ES-I3 (cell line): Measurements from ENCODE around the gene TMEM98.
"Not testable (repeated sequence)": the region's sequence is repeated elsewhere in the genome, so short reads cannot be mapped to it uniquely, and the experiment has no call there.

Experiments used
- H3K36me3 ChIP-seq: 2 replicates; pipeline ENCODE4 v1.6.1; 2013; ENCODE audit warnings: mild to moderate bottlenecking, low read length, control low read depth, moderate library complexity; ENCODE audit not compliant: insufficient read depth
- H3K4me1 ChIP-seq: 2 replicates; pipeline ENCODE4 v1.6.1; 2013; ENCODE audit warnings: mild to moderate bottlenecking, control low read depth, low read length; ENCODE audit not compliant: insufficient read depth
- H3K9ac ChIP-seq: 2 replicates; pipeline ENCODE4 v1.6.1; 2013; ENCODE audit warnings: low read depth, mild to moderate bottlenecking, low read length, moderate library complexity
- H3K9me3 ChIP-seq: 2 replicates; pipeline ENCODE4 v1.6.1; 2013; ENCODE audit warnings: mild to moderate bottlenecking, low read length, moderate library complexity; ENCODE audit not compliant: control insufficient read depth, insufficient read depth

The TMEM98 gene

GRCh38 chr17:32927724-32928585 is at the start of gene TMEM98:
Gene TMEM98, plus strand, starts transcription at chr17:32928153. Its CDS starts 3,376 bp downstream, at chr17:32931529.
- Histone ChIP-seq H3K36me3 (no peaks in the 10 kb centered on the region), H3K9ac (peak within 1 kb of the TSS; percentile 92), H3K9me3 (no peaks in the 10 kb centered on the region; the same call in 1 of the 2 replicates), H3K4me1 (peaks cover 16% of the 10 kb centered on the region)

GRCh38 chr17:32878211-32878610 is 49.7 kb upstream of the TMEM98 start:
- H3K9ac ChIP-seq, result no peak overlapping the region
- no peaks in the 10 kb centered on the region for H3K9me3 ChIP-seq
- no peaks in the 10 kb centered on the region for H3K36me3 ChIP-seq
- H3K4me1 ChIP-seq, result no peaks in the 10 kb centered on the region

GRCh38 chr17:32879134-32879533 is 48.8 kb upstream of the TMEM98 start:
- Histone ChIP-seq H3K9me3 (no peaks in the 10 kb centered on the region), H3K9ac (no peak overlapping the region), H3K4me1 (no peaks in the 10 kb centered on the region), H3K36me3 (no peaks in the 10 kb centered on the region)

DNA sequence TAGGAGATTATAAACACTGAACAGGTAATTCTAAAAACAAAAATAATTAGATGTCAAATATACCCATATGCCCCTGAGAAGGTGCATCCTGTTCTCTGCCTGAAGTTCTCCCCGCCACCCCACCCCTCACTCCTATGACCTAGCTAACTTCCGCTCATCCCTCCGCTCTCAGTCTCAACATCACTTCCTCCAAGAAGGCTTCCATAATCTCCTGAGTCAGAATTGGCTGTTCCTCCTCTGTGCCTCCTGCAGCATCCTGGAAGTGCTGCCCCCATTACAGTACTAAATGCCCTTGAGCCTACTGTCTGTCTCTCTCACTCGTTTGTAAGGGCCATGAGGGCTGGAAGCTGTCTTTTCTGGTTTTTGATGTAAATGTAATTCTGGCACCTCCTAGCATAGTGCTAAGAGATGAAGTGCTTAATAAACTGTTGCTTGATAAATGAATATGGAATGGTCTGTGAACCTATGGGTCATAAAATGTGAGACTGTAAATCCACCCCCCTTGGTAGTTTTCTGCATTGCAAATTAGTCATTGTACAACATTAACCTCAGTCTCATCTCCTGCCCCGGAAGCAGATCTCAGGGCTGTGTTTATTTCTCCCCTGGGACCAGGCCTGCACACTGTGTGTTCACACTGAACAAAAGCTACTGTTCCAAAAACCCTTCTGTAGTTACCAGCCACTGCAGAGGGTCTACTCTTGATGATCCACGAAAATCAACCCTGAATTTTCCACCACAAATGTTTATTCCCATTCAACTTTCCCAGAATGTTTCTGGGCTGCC is 47.1 kb upstream of the TMEM98 start:
- no peaks in the 10 kb centered on the region for H3K36me3 ChIP-seq
- no peak overlapping the region for H3K9ac ChIP-seq
- H3K9me3 ChIP-seq, result no peaks in the 10 kb centered on the region
- H3K4me1 ChIP-seq, result no peaks in the 10 kb centered on the region

DNA sequence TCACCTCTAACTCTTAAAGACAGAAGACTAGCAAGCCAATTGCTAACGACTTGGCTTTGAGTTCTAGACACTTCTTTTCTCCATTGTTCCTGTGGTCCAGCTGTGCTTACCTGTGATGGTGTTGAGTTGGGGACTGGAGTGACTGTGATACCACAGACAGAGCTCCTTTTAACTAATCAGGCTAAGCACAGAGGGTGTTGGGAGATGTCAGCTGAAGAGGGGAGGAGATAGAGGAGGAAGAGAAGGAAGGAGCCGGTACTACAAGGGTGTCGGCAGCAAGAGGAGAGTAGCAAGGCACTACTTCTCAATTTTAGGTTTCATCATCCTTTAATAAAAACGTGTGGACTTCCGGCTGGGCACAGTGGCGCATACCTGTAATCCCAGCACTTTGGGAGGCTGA is 45.9 kb upstream of the TMEM98 start:
- Histone ChIP-seq H3K4me1 (no peaks in the 10 kb centered on the region), H3K36me3 (no peaks in the 10 kb centered on the region), H3K9ac (no peak overlapping the region), H3K9me3 (no peaks in the 10 kb centered on the region; the same call in 1 of the 2 replicates)

- Histone ChIP-seq H3K4me1 (no peaks in the 10 kb centered on the region), H3K36me3 (no peaks in the 10 kb centered on the region), H3K9me3 (no peaks in the 10 kb centered on the region; the same call in 1 of the 2 replicates), H3K9ac (no peak overlapping the region)
Measured at GRCh38 chr17:32882734-32883133, 45.2 kb upstream of the TMEM98 start.

GRCh38 chr17:32886951-32887350 is 41.0 kb upstream of the TMEM98 start:
- H3K9me3 ChIP-seq, H3K4me1 ChIP-seq, H3K36me3 ChIP-seq: not testable (repeated sequence)
- peak overlapping the region; percentile 39 for H3K9ac ChIP-seq

DNA sequence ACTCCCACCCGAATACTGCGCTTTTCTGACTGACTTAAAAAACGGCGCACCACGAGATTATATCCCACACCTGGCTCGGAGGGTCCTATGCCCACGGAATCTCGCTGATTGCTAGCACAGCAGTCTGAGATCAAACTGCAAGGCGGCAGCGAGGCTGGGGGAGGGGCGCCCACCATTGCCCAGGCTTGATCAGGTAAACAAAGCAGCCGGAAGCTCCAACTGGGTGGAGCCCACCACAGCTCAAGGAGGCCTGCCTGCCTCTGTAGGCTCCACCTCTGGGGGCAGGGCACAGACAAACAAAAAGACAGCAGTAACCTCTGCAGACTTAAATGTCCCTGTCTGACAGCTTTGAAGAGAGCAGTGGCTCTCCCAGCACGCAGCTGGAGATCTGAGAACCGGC is 40.5 kb upstream of the TMEM98 start:
- not testable (repeated sequence) for H3K4me1 ChIP-seq, H3K9me3 ChIP-seq, H3K9ac ChIP-seq, H3K36me3 ChIP-seq

GRCh38 chr17:32894245-32894644 is 33.7 kb upstream of the TMEM98 start:
- no peak overlapping the region for H3K9ac ChIP-seq
- no peaks in the 10 kb centered on the region for H3K4me1 ChIP-seq
- H3K36me3 ChIP-seq, result no peaks in the 10 kb centered on the region
- no peaks in the 10 kb centered on the region for H3K9me3 ChIP-seq

DNA sequence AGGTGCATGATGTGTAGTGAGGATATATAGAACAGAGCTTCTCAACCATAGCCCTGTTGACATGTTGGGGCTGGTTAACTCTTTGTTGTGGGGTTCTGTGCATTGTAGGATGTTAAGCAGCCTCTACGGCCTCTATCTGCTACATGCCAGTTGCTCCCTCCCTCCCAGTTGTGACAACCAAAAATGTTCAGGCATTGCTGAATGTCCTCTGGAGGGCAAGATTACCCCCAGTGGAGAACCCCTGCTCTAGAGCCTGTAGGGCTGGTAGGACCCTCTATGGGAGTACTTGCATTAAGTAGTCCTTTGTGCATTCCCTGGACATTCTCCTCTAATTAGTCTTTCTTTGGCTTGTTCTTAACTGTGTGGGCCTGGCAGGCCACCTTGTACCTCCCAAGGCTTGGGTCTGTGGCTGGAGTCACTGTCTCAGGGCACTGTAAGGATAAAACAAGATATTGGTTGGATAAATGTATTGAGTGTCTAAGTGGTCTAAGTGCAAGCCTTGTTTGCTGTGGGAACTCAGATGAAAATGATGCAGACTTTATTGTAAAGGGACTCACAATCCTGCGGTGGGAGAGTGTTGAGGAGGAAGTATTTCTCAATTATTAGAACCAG is 31.2 kb upstream of the TMEM98 start:
- Histone ChIP-seq H3K9ac (no peak overlapping the region), H3K36me3 (no peaks in the 10 kb centered on the region), H3K4me1 (no peaks in the 10 kb centered on the region), H3K9me3 (no peaks in the 10 kb centered on the region; the same call in 1 of the 2 replicates)

DNA sequence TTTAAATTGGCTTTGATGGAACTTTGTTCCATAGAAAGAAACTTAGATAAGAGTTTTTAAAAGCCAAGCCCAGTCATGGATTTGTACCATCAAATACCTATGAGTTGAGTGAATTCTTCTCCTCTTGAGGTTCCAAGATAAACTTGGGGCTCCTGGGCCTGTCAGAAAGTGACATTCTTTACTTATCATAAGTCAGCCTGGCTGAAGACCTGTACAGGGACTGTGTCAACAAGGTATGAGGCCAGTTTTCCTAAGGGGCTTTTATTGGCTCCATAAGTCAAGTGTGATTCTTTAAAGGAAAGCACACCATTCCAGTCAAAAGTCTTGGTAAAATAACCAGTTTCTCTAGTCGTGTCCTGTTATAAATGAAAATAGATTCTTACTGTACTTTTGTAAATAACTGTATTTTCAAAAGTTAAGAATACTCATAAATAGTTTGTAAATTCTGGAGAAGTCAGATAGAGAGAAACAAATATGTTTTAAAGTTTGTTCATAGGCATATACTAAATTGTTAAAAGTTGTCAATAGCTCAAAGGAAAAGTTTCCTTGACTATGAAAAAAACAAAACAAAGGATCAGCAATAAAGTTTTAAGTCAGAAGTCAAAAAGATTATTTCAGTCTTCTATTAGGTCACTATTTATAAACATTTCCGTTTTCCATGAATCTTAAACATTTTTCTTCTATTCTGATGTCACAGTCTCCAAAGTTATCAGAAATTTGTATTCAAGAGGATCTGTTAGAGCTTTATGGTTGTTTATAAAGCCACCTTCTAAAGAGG is 28.5 kb upstream of the TMEM98 start:
- Histone ChIP-seq H3K9me3 (no peaks in the 10 kb centered on the region; the same call in 1 of the 2 replicates), H3K4me1 (no peaks in the 10 kb centered on the region), H3K9ac (no peak overlapping the region), H3K36me3 (no peaks in the 10 kb centered on the region)

DNA sequence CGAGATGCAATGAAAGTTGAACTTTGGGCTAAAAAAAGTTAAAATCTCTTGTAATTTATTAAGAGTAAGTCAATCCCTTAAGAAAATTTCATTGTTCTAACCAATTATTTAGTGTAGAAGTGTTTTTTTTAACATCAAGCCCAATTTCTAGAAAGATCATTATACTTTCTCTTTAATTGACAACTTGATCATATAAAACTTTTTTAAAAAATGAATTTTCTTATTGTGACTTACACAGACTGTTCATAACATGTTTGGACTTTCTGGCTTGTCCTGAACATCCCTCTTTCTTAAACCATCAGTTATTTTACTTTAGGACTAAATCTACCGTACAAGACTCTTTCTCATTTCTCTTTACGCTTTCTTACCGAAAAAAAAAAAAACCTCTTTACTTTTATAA is 26.2 kb upstream of the TMEM98 start:
- Histone ChIP-seq H3K36me3 (no peaks in the 10 kb centered on the region), H3K9me3 (no peaks in the 10 kb centered on the region; the same call in 1 of the 2 replicates), H3K9ac (no peak overlapping the region), H3K4me1 (no peaks in the 10 kb centered on the region)

GRCh38 chr17:32903774-32904673 is 23.9 kb upstream of the TMEM98 start:
- H3K9me3 ChIP-seq, result no peaks in the 10 kb centered on the region; the same call in 1 of the 2 replicates
- H3K4me1 ChIP-seq, result no peaks in the 10 kb centered on the region
- H3K36me3 ChIP-seq, result no peaks in the 10 kb centered on the region
- H3K9ac ChIP-seq, result no peak overlapping the region
